ENCODE measurements around the gene SLC11A2. TPM values are rescaled to one million over a fixed set of nuclear protein-coding genes. Genes with fewer than 3 reads are reported as not detected.

SLC11A2 gene
- total and polyA plus RNA-seq, 9 of the 15 experiments (the other 6 are each of a cell fraction or from before 2014, with no cell fraction given), result 21.1 to 54.0 (median 32.9) TPM

- peak in 2 of 3 experiments; percentile 25 to 46; a peak in 2 of 6 replicates for TF ChIP-seq CTCF (IDR thresholded peaks at IDR 0.05 in 2 of 3, conservative IDR thresholded peaks at IDR 0.05 in 1 of 3; ENCODE audit: insufficient read depth in 2 of 3, low read depth in 1 of 3, low read length in 3 of 3)
These were observed 21.7 kb downstream of the SLC11A2 start (continued) for GRCh38 chr12:51004504-51004903.

DNA sequence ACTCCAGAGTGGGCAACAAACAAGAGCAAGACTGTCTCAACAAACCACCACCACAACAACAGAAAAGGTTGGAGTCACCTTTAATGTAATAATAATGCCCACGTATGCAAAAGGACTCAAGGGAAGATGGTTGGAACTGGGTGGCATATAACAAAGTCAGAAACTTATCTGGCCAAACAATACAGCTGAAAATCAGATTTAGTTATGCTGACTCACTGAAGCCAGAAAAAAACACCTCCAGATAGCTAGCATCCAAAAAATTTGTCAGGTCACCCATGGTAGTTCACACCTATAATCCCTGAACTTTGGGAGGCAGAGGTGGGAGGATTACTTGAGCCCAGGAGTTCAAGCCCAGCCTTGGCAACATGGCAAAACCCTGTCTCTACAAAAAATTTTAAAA lies 24.4 kb downstream of the SLC11A2 start:
- no peak overlapping the region for H2AFZ ChIP-seq (ENCODE audit: low read depth, low read length)
- WGBS (ENCODE audit: insufficient coverage, low coverage, missing lambda C conversion rate), result 31% methylated on average over 1 of the region's 1 CpG
- no peaks in the 10 kb centered on the region; the same call in 2 of the 3 replicates for H3K79me2 ChIP-seq (ENCODE audit: control insufficient read depth, insufficient read depth, low read length)
- no peak overlapping the region for H3K4me3 ChIP-seq
- H3K4me2 ChIP-seq (ENCODE audit: insufficient read depth, low read length), result no peak overlapping the region
- no TSS peak for BruUV-seq (replicated peaks)
- H3K4me1 ChIP-seq (replicated peaks in 1 of 2; ENCODE audit: control insufficient read depth in 2 of 2, insufficient read depth in 2 of 2, low read length in 2 of 2), result peaks cover 5 to 6% of the 10 kb centered on the region in 2 experiments; a peak in 3 of 5 replicates
- ChIA-PET POLR2A (interaction anchor here (0.6 to 1.5 kb wide), 3 partner anchors 10 to 24 kb away, joined by 3 read pairs; no protein-coding TSS in a partner anchor), CTCF (ENCODE audit: low intra/inter-chr PET ratio) (no interaction called here)
- peaks cover 58% of the 10 kb centered on the region for H3K36me3 ChIP-seq (ENCODE audit: control insufficient read depth, insufficient read depth, low read length)
- FAIRE-seq, result peak; percentile 49
- H3K9me3 ChIP-seq (replicated peaks; ENCODE audit: control insufficient read depth, insufficient read depth, low read depth, low read length), result no peaks in the 10 kb centered on the region
- in situ Hi-C loops (cut with MboI), result no loop called here
- H3K27ac ChIP-seq (ENCODE audit: extremely low read depth, low read depth, low read length), result no peak overlapping the region
- TF ChIP-seq ZNF316 (IDR thresholded peaks at IDR 0.05) (peak; percentile 83), HCFC1 (IDR thresholded peaks at IDR 0.05; ENCODE audit: low read depth, low read length) (no peak), SOX6 (IDR thresholded peaks at IDR 0.05) (peak; percentile 50), DPF2 (IDR thresholded peaks at IDR 0.05) (peak; percentile 52; the same call in 1 of the 2 replicates), TAL1 (IDR thresholded peaks at IDR 0.05) (peak; percentile 8; the same call in 1 of the 2 replicates), ZSCAN29 (IDR thresholded peaks at IDR 0.05) (no peak), MAFK (IDR thresholded peaks at IDR 0.05; ENCODE audit: low read length) (peak; percentile 10; the same call in 1 of the 2 replicates), ARID1B (IDR thresholded peaks at IDR 0.05) (peak; percentile 59), ZNF121 (CRISPR knock-in tag; conservative IDR thresholded peaks at IDR 0.05) (no peak), NFE2 (IDR thresholded peaks at IDR 0.05; ENCODE audit: low read depth) (peak; percentile 78), SMARCA4 (IDR thresholded peaks at IDR 0.05) (0 out of 2 replicates have a peak, but pooled peaks have one; percentile 26), ZNF174 (CRISPR knock-in tag; IDR thresholded peaks at IDR 0.05) (no peak), ZNF551 (CRISPR knock-in tag; IDR thresholded peaks at IDR 0.05) (no peak), KDM2B (CRISPR knock-in tag; IDR thresholded peaks at IDR 0.05) (no peak), POLR2H (tag; IDR thresholded peaks at IDR 0.05; ENCODE audit: low read depth) (no peak), MAFG (tag; conservative IDR thresholded peaks at IDR 0.05) (peak; percentile 84), ZNF354B (CRISPR knock-in tag; IDR thresholded peaks at IDR 0.05) (no peak), C11orf30 (IDR thresholded peaks at IDR 0.05; ENCODE audit: low read depth) (peak; percentile 85), ZNF3 (CRISPR knock-in tag; IDR thresholded peaks at IDR 0.05) (no peak), MAFF (IDR thresholded peaks at IDR 0.05; ENCODE audit: low read length) (peak; percentile 61)
- intact Hi-C loops (cut with micrococcal nuclease), result no loop called here
- H4K20me1 ChIP-seq (replicated peaks; ENCODE audit: control insufficient read depth, insufficient read depth, low read length), result no peaks in the 10 kb centered on the region
- peak; percentile 33 for ATAC-seq
- H3K27me3 ChIP-seq (ENCODE audit: control insufficient read depth in 2 of 2, insufficient read depth in 2 of 2, low read length in 2 of 2), result no peaks in the 10 kb centered on the region
- no peaks in the 10 kb centered on the region for H3K9me1 ChIP-seq (ENCODE audit: control insufficient read depth, insufficient read depth, low read length)
- no peak overlapping the region for H3K9ac ChIP-seq (ENCODE audit: insufficient read depth in 1 of 2, low read depth in 2 of 2, low read length in 2 of 2)
- DNase-seq (ENCODE audit: extremely low read depth in 1 of 4, low spot score in 3 of 4), result no peak
